Measurements from ENCODE around the gene HASPIN.

HASPIN gene

DNA sequence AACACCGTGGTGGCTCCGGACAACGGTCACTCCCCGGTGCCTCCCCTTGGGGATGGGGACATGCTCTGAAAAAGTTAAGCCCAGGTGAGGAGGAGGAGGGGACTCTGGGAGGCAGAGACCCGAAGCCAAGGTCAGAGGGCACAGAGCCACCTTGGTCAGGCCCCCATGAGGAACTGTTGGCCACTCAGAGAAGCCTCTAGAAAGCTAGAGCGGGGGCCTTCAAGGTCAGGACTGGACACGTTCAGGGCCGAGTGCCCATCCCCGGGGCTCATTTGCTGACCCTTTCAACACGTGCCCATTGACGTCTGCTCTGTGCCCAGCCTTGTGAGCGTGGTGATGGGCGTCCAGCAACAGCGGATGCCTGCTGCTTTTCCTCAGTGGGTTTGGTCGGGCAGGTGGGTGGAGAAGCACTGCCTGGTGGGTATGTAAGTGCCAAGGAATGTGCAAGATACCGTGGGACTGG, 38.2 kb downstream of the HASPIN start:
- Histone ChIP-seq H3K4me1 (ENCODE audit: insufficient read depth, low read length) (peaks cover 43% of the 10 kb centered on the region), H3K4me3 (ENCODE audit: low read depth in 1 of 2, low read length in 2 of 2) (no peak overlapping the region), H2AFZ (ENCODE audit: low read depth, low read length) (no peak overlapping the region), H3K27ac (ENCODE audit: low read length) (peak overlapping the region; percentile 56; the same call in 1 of the 2 replicates), H3K4me2 (ENCODE audit: insufficient read depth, low read length) (no peak overlapping the region), H3K9ac (ENCODE audit: low read depth, low read length) (no peak overlapping the region), H3K27me3 (ENCODE audit: insufficient read depth, low read length, poor library complexity) (no peaks in the 10 kb centered on the region), H3K79me2 (ENCODE audit: insufficient read depth, low read length) (no peaks in the 10 kb centered on the region), H3K36me3 (ENCODE audit: insufficient read depth, low read length) (no peaks in the 10 kb centered on the region), H4K20me1 (ENCODE audit: insufficient read depth, low read length) (no peaks in the 10 kb centered on the region), H3K9me3 (ENCODE audit: insufficient read depth, low read length, severe bottlenecking) (no peaks in the 10 kb centered on the region)
- DNase-seq (no peak), ATAC-seq (ENCODE audit: insufficient read depth, low read depth) (no peak)
- TF ChIP-seq, protein P1, sequence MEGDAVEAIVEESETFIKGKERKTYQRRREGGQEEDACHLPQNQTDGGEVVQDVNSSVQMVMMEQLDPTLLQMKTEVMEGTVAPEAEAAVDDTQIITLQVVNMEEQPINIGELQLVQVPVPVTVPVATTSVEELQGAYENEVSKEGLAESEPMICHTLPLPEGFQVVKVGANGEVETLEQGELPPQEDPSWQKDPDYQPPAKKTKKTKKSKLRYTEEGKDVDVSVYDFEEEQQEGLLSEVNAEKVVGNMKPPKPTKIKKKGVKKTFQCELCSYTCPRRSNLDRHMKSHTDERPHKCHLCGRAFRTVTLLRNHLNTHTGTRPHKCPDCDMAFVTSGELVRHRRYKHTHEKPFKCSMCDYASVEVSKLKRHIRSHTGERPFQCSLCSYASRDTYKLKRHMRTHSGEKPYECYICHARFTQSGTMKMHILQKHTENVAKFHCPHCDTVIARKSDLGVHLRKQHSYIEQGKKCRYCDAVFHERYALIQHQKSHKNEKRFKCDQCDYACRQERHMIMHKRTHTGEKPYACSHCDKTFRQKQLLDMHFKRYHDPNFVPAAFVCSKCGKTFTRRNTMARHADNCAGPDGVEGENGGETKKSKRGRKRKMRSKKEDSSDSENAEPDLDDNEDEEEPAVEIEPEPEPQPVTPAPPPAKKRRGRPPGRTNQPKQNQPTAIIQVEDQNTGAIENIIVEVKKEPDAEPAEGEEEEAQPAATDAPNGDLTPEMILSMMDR (IDR thresholded peaks at IDR 0.05; ENCODE audit: borderline replicate concordance, extremely low read depth, low read length, poor library complexity, severe bottlenecking), result no peak
- TF ChIP-seq EZH2 (IDR thresholded peaks at IDR 0.05; ENCODE audit: borderline replicate concordance, low read depth, low read length, severe bottlenecking), result no peak

DNA sequence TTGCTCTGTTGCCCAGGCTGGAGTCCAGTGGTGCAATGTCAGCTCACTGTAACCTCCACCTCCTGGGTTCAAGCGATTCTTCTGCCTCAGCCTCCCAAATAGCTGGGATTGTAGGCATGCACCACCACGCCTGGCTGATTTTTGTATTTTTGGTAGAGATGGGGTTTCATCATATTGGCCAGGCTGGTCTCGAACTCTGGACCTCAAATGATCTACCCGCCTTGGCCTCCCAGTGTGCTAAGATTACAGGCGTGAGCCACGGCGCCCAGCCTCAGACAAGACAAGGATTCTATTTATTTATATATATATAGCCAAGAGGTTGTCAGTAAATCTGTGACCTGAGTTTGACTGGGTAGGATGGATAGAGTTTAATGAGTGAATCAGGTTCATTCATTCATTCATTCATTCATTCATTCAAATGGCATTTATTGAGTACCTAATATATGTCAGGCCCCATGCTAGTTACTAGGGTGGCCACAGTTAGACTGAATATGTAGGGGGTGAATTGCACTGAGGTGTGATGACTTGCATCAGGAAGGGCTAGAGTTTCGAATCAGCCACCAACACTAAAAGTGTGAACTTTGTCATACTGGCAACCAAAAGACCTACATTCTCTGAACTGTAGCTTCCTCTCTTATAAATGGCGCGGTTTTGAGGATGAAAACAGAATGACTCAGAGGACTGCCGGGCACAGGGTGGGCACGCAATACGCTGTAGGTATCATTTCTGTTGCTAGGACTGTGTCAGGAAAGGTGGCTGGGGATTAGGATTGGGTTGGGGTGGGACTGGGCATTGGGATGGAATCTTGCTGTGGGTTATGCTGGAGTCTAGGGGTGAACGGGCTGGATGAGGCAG, 39.4 kb downstream of the HASPIN start:
- H3K9me3 ChIP-seq (ENCODE audit: insufficient read depth, low read length, severe bottlenecking), result no peaks in the 10 kb centered on the region
- H2AFZ ChIP-seq (ENCODE audit: low read depth, low read length), result no peak overlapping the region
- peaks cover 54% of the 10 kb centered on the region for H3K4me1 ChIP-seq (ENCODE audit: insufficient read depth, low read length)
- peak overlapping the region; percentile 98 for H3K27ac ChIP-seq (ENCODE audit: low read length)
- no peak for ATAC-seq (ENCODE audit: insufficient read depth, low read depth)
- TF ChIP-seq, protein P1 (IDR thresholded peaks at IDR 0.05; ENCODE audit: borderline replicate concordance, extremely low read depth, low read length, poor library complexity, severe bottlenecking), result no peak
- no peak for TF ChIP-seq EZH2 (IDR thresholded peaks at IDR 0.05; ENCODE audit: borderline replicate concordance, low read depth, low read length, severe bottlenecking)
- DNase-seq, result no peak
- H3K79me2 ChIP-seq (ENCODE audit: insufficient read depth, low read length), result no peaks in the 10 kb centered on the region
- no peak overlapping the region for H3K4me2 ChIP-seq (ENCODE audit: insufficient read depth, low read length)
- H3K9ac ChIP-seq (ENCODE audit: low read depth, low read length), result peak overlapping the region; percentile 53
- no peaks in the 10 kb centered on the region for H3K36me3 ChIP-seq (ENCODE audit: insufficient read depth, low read length)
- H3K4me3 ChIP-seq (ENCODE audit: low read depth in 1 of 2, low read length in 2 of 2), result no peak overlapping the region; a peak in 1 of 4 replicates
- no peaks in the 10 kb centered on the region for H4K20me1 ChIP-seq (ENCODE audit: insufficient read depth, low read length)
- no peaks in the 10 kb centered on the region for H3K27me3 ChIP-seq (ENCODE audit: insufficient read depth, low read length, poor library complexity)

DNA sequence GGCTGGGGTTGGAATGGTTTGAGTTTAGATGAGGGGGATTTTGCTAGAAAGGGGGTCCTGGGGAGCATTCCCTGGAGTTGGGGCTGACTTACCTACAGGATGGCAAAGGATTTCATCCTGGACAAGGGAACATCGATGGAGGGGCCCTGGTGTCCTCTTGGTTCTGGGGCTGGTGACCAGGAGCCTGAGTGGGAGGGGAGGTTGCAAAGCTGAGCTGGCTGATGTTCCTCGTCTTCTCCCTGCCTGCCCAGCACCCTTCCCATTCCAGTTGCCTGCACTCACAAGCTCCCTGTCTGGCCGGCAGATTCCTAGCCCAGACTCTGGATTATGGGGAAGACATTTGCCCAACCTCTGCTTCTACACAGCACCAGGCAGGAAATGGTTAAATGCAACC, 40.1 kb downstream of the HASPIN start:
- DNase-seq, result no peak
- Histone ChIP-seq H3K27me3 (ENCODE audit: insufficient read depth, low read length, poor library complexity) (no peaks in the 10 kb centered on the region), H2AFZ (ENCODE audit: low read depth, low read length) (no peak overlapping the region), H3K9me3 (ENCODE audit: insufficient read depth, low read length, severe bottlenecking) (no peaks in the 10 kb centered on the region), H3K4me1 (ENCODE audit: insufficient read depth, low read length) (peaks cover 60% of the 10 kb centered on the region), H3K4me3 (ENCODE audit: low read depth in 1 of 2, low read length in 2 of 2) (no peak overlapping the region; a peak in 1 of 4 replicates), H4K20me1 (ENCODE audit: insufficient read depth, low read length) (no peaks in the 10 kb centered on the region), H3K79me2 (ENCODE audit: insufficient read depth, low read length) (no peaks in the 10 kb centered on the region), H3K27ac (ENCODE audit: low read length) (peak overlapping the region; percentile 98), H3K4me2 (ENCODE audit: insufficient read depth, low read length) (no peak overlapping the region), H3K9ac (ENCODE audit: low read depth, low read length) (peak overlapping the region; percentile 53), H3K36me3 (ENCODE audit: insufficient read depth, low read length) (no peaks in the 10 kb centered on the region)
- ATAC-seq (ENCODE audit: insufficient read depth, low read depth), result no peak
- TF ChIP-seq, protein P1 (IDR thresholded peaks at IDR 0.05; ENCODE audit: borderline replicate concordance, extremely low read depth, low read length, poor library complexity, severe bottlenecking), result no peak
- TF ChIP-seq EZH2 (IDR thresholded peaks at IDR 0.05; ENCODE audit: borderline replicate concordance, low read depth, low read length, severe bottlenecking), result no peak
